Keratinocyte (primary cell): ENCODE data around the gene FANCI. TPM values are rescaled to one million over a fixed set of nuclear protein-coding genes. Genes with fewer than 3 reads are reported as not detected.
A peak's percentile ranks its signal among the peaks of the same experiment; 100 is the strongest.

ENCODE experiments used
- DNase-seq: peaks from one replicate; pipeline ENCODE4 v3.0.0-alpha.2; 2011; ENCODE audit warnings: low read depth, missing footprints, low spot score
- FAIRE-seq: peaks from 2 replicates; lab custom pipeline; 2011; peaks lifted over from hg19 to GRCh38; lab: Jason Lieb, UNC
- H2AFZ ChIP-seq: 2 replicates; pipeline ENCODE4 v1.6.0; 2012; ENCODE audit warnings: low read length, control low read depth, inconsistent platforms; ENCODE audit not compliant: control insufficient read depth
- H3K27ac ChIP-seq: 2 replicates; pipeline ENCODE4 v1.5.1; 2011; ENCODE audit warnings: low read length; ENCODE audit not compliant: control insufficient read depth, insufficient read depth
- H3K27me3 ChIP-seq: 3 replicates; pipeline ENCODE4 v1.6.0; 2011; ENCODE audit warnings: low read length; ENCODE audit not compliant: control insufficient read depth, insufficient read depth; ENCODE audit errors: extremely low read depth
- H3K36me3 ChIP-seq, 2 experiments: 2 replicates in 1 of 2; 3 replicates in 1 of 2; pipeline ENCODE4 v1.5.1; 2011; ENCODE audit warnings: low read length in 2 of 2, mild to moderate bottlenecking in 1 of 2; ENCODE audit not compliant: control insufficient read depth in 2 of 2, insufficient read depth in 2 of 2; ENCODE audit errors: extremely low read depth in 1 of 2
- H3K4me1 ChIP-seq: 3 replicates; pipeline ENCODE4 v1.5.1; 2011; ENCODE audit warnings: low read length; ENCODE audit not compliant: control insufficient read depth, insufficient read depth; ENCODE audit errors: extremely low read depth
- H3K4me2 ChIP-seq: 3 replicates; pipeline ENCODE4 v1.6.0; 2011; ENCODE audit warnings: low read depth, low read length; ENCODE audit not compliant: control insufficient read depth, insufficient read depth; ENCODE audit errors: extremely low read depth
- H3K4me3 ChIP-seq, 3 experiments: fragments of 200-600 bp in 1 of 3; sonication (generic) in 1 of 3; 2 replicates in 2 of 3; 3 replicates in 1 of 3; pipeline ENCODE4 v1.5.1; 2011 to 2016; ENCODE audit warnings: low read length in 3 of 3, mild to moderate bottlenecking in 3 of 3, control low read depth in 2 of 3, inconsistent platforms in 1 of 3, low read depth in 1 of 3, mixed read lengths in 1 of 3, mixed run types in 1 of 3, moderate library complexity in 1 of 3; ENCODE audit not compliant: control insufficient read depth in 2 of 3, insufficient read depth in 2 of 3; ENCODE audit errors: extremely low read depth in 1 of 3
- H3K79me2 ChIP-seq: 2 replicates; pipeline ENCODE4 v1.6.0; 2012; ENCODE audit warnings: low read length; ENCODE audit not compliant: control insufficient read depth, insufficient read depth
- H3K9ac ChIP-seq: 3 replicates; pipeline ENCODE4 v1.6.0; 2011; ENCODE audit warnings: low read length; ENCODE audit not compliant: control insufficient read depth, insufficient read depth; ENCODE audit errors: extremely low read depth
- H3K9me1 ChIP-seq: 3 replicates; pipeline ENCODE4 v1.6.0; 2011; ENCODE audit warnings: low read length; ENCODE audit not compliant: control insufficient read depth, insufficient read depth; ENCODE audit errors: extremely low read depth
- H3K9me3 ChIP-seq: 2 replicates; pipeline ENCODE4 v1.5.1; 2012; ENCODE audit warnings: low read depth, low read length; ENCODE audit not compliant: control insufficient read depth
- H4K20me1 ChIP-seq: 3 replicates; pipeline ENCODE4 v1.6.0; 2011; ENCODE audit warnings: low read length; ENCODE audit not compliant: control insufficient read depth, insufficient read depth; ENCODE audit errors: extremely low read depth
- EZH2 ChIP-seq: IDR thresholded peaks from one replicate; pipeline ENCODE4 v1.6.1; 2012; ENCODE audit warnings: inconsistent platforms, mild to moderate bottlenecking, low read length, moderate library complexity
- dilution Hi-C: fragments of 300-500 bp; cut with MboI; formaldehyde crosslinking; loops from one replicate; pipeline ENCODE4 v1.7.0; 2020; ENCODE audit warnings: low sequenced_read_pairs; ENCODE audit not compliant: extremely low pct_ligation_motif_present
- polyA minus RNA-seq, 3 experiments: library from RNA; depleted of rRNA, polyadenylated mRNA; stranded (reverse); fragments of >200 nt; gene quantifications; 1 replicate in 1 of 3; 2 replicates in 1 of 3; 3 replicates in 1 of 3; pipeline ENCODE4 v1.2.3, GENCODE V29; 2011
- polyA plus RNA-seq, 5 experiments: library from polyadenylated mRNA; depleted of rRNA in 3 of 5; stranded (reverse) in 3 of 5; stranded (forward) in 1 of 5; unstranded in 1 of 5; fragments of >200 nt; gene quantifications; 1 replicate in 1 of 5; 2 replicates in 3 of 5; 3 replicates in 1 of 5; pipeline versions ENCODE4 v1.2.1 to v1.2.3, GENCODE V29; 2011 to 2012; ENCODE audit warnings: missing spikeins in 2 of 5, low read depth in 1 of 5, low replicate concordance in 1 of 5
- TF ChIP-seq, protein P1 (sequence below), 3 experiments: IDR thresholded peaks in 1 of 3; conservative IDR thresholded peaks in 1 of 3; optimal IDR thresholded peaks in 1 of 3; 2 replicates in 2 of 3; 3 replicates in 1 of 3; pipeline versions ENCODE3 to v1.5.1; 2011; ENCODE audit warnings: low read length in 3 of 3, mild to moderate bottlenecking in 3 of 3, moderate library complexity in 2 of 3, control low read depth in 1 of 3, inconsistent platforms in 1 of 3; ENCODE audit not compliant: insufficient read depth in 2 of 3; ENCODE audit errors: extremely low read depth in 1 of 3

The FANCI gene
- polyA plus RNA-seq (6.7 to 21.8 TPM (median 19.4 TPM) in 3 replicates), polyA minus RNA-seq (6.3 to 26.1 TPM (median 7.9 TPM) in 3 replicates)
- 7.1 TPM for polyA plus RNA-seq (2011; ENCODE audit: low read depth)
- 4.3 and 9.0 TPM in 2 replicates for polyA plus RNA-seq (2011; cell fraction: cytosol; rRNA removed)
- polyA plus RNA-seq (2011; cell fraction: nucleus; rRNA removed): 11.6 and 20.8 TPM in 2 replicates
- 3.2 and 19.9 TPM in 2 replicates for polyA plus RNA-seq (2012; ENCODE audit: low replicate concordance)
- polyA minus RNA-seq (2011; cell fraction: cytosol; rRNA and poly(A)+ RNA removed): 11.7 TPM
- polyA minus RNA-seq (2011; cell fraction: nucleus; rRNA and poly(A)+ RNA removed): 6.8 and 15.8 TPM in 2 replicates

DNA sequence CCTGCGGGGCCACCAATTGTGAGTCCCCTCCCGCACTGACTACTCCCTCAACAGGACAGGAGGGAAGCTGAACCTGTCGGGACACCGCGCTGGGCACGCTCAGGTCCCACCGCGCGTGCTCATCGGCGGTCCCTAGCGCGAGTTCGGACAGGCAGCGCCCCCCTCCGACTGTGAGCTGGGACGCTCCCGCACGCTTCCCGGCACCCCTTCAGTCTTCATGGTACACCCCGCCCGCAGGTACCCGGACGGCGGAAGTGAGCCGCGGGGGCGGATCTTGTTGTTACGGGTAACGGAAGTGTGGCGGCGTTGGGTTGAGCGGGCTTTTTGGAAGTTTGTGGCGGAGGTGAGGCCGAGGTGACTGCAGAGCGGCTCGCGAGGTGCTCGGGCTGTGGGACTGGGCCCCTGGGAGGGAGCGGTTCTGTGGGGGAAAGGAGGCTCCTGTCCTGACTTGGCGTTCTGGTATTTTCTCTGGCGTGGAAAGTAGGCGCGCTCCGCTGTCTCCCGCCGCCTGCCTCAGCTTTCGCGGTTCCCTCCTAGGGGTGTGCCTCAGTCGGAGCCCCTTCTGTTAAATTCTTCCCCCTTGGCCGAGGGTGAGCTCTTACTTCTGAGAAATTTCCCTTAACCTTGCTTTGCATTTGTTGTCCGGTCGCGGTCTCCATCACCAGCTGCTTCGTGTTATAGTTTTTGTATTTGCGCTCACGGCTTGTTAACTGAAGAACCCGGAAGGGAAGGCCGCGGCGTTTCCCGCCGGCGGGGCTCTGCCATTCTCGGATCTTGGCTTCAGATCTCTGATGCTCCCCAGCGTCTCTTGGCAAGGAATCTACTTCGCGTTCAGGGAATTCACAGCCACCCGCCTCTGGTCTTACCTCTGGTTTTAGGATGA lies at the start of gene FANCI:
TSS of gene FANCI (plus strand) at position 289 of the 883 bp plus-strand sequence. CDS start 3,669 bp downstream, outside the sequence.
- dilution Hi-C loops: no loop called here

DNA sequence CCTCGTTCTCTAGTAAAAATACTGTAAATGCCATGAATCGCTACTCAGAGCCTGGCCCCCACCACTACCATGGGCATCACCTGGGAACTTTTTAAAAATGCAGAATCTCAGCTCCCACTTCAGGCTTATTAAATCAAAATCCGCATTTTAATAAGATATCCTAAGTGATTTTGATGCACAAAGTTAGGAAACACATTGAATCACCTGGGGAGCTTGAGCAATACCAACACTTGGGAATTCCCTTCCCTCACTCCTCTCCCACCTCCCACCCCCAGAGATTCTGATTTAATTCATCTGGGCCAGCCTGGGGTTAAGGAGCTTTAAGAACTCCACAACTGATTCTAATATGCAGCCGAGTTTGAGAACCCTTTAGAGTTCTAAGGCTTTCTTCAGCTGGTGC lies 49.2 kb upstream of the FANCI start:
- no peak overlapping the region for H3K4me3 ChIP-seq
- H3K27ac ChIP-seq: no peak overlapping the region
- no peaks in the 10 kb centered on the region for H3K79me2 ChIP-seq
- peaks cover 7 to 12% of the 10 kb centered on the region in 2 experiments for H3K36me3 ChIP-seq
- H3K9ac ChIP-seq: no peak overlapping the region
- TF ChIP-seq, protein P1, sequence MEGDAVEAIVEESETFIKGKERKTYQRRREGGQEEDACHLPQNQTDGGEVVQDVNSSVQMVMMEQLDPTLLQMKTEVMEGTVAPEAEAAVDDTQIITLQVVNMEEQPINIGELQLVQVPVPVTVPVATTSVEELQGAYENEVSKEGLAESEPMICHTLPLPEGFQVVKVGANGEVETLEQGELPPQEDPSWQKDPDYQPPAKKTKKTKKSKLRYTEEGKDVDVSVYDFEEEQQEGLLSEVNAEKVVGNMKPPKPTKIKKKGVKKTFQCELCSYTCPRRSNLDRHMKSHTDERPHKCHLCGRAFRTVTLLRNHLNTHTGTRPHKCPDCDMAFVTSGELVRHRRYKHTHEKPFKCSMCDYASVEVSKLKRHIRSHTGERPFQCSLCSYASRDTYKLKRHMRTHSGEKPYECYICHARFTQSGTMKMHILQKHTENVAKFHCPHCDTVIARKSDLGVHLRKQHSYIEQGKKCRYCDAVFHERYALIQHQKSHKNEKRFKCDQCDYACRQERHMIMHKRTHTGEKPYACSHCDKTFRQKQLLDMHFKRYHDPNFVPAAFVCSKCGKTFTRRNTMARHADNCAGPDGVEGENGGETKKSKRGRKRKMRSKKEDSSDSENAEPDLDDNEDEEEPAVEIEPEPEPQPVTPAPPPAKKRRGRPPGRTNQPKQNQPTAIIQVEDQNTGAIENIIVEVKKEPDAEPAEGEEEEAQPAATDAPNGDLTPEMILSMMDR (optimal IDR thresholded peaks at IDR 0.05 in 1 of 3, IDR thresholded peaks at IDR 0.05 in 1 of 3, conservative IDR thresholded peaks at IDR 0.05 in 1 of 3; ENCODE audit: extremely low read depth in 1 of 3, insufficient read depth in 2 of 3, low read length in 3 of 3): no peak
- TF ChIP-seq EZH2: no peak
- H3K27me3 ChIP-seq: no peaks in the 10 kb centered on the region
- H3K4me2 ChIP-seq: no peak overlapping the region
- peaks cover 14% of the 10 kb centered on the region for H3K4me1 ChIP-seq
- dilution Hi-C loops: loop anchor here (10.0 kb wide), 1 partner anchor 140 kb away; no protein-coding TSS in a partner anchor
- DNase-seq: no peak
- H3K9me1 ChIP-seq: peaks cover 2% of the 10 kb centered on the region
- H4K20me1 ChIP-seq: no peaks in the 10 kb centered on the region
- H3K9me3 ChIP-seq: no peaks in the 10 kb centered on the region
- no peak for FAIRE-seq
- H2AFZ ChIP-seq: no peak overlapping the region

More for the DNA sequence above, at the start of gene FANCI:
- H3K4me1 ChIP-seq: peaks cover 16% of the 10 kb centered on the region
- FAIRE-seq (no peak), DNase-seq (peak; percentile 65)
- peak within 1 kb of the TSS; percentile 87 for H3K9ac ChIP-seq
- H3K4me3 ChIP-seq: peak within 1 kb of the TSS; percentile 75 to 95 (median 95)
- H2AFZ ChIP-seq: peak within 1 kb of the TSS; percentile 100
- peak within 1 kb of the TSS; percentile 99 for H3K4me2 ChIP-seq
- H4K20me1 ChIP-seq: no peaks in the 10 kb centered on the region
- TF ChIP-seq, protein P1 (optimal IDR thresholded peaks at IDR 0.05 in 1 of 3, IDR thresholded peaks at IDR 0.05 in 1 of 3, conservative IDR thresholded peaks at IDR 0.05 in 1 of 3; ENCODE audit: extremely low read depth in 1 of 3, insufficient read depth in 2 of 3, low read length in 3 of 3): peak; percentile 32 to 84 (median 58)
- TF ChIP-seq EZH2: no peak
- no peaks in the 10 kb centered on the region for H3K36me3 ChIP-seq
- H3K9me1 ChIP-seq: no peaks in the 10 kb centered on the region
- no peaks in the 10 kb centered on the region for H3K9me3 ChIP-seq
- peaks cover 31% of the 10 kb centered on the region for H3K79me2 ChIP-seq
- H3K27ac ChIP-seq: peak within 1 kb of the TSS; percentile 79
- H3K27me3 ChIP-seq: no peaks in the 10 kb centered on the region
